Thymus (tissue), 11 donors: ENCODE results near the gene TUBA4B. TPM values are rescaled to one million over a fixed set of nuclear protein-coding genes. Genes with fewer than 3 reads are reported as not detected.
"Not testable (repeated sequence)": the region's sequence is repeated elsewhere in the genome, so short reads cannot be mapped to it uniquely, and the experiment has no call there.

Source experiments
- DNase-seq, 9 donors: peaks; one replicate each; pipeline ENCODE4 v3.0.0-alpha.2; 2013; ENCODE audit warnings: low spot score in 9 of 9, low read depth in 6 of 9, missing footprints in 1 of 9
- H3K27ac ChIP-seq, 2 donors: one replicate each; pipeline ENCODE4 v1.5.1; 2013; ENCODE audit warnings: control low read depth in 1 of 2, low read depth in 1 of 2, low read length in 1 of 2, mild to moderate bottlenecking in 1 of 2, moderate library complexity in 1 of 2
- H3K27me3 ChIP-seq, 2 donors: one replicate each; pipeline ENCODE4 v1.5.1; 2013; ENCODE audit warnings: low read length in 1 of 2; ENCODE audit not compliant: control insufficient read depth in 2 of 2, insufficient read depth in 1 of 2
- H3K36me3 ChIP-seq, 2 donors: one replicate each; pipeline ENCODE4 v1.5.1; 2013; ENCODE audit warnings: low read length in 1 of 2, mild to moderate bottlenecking in 1 of 2, moderate library complexity in 1 of 2; ENCODE audit not compliant: control insufficient read depth in 2 of 2, insufficient read depth in 2 of 2
- H3K4me1 ChIP-seq, 2 donors: one replicate each; pipeline ENCODE4 v1.5.1; 2013; ENCODE audit warnings: low read length in 2 of 2; ENCODE audit not compliant: control insufficient read depth in 2 of 2, insufficient read depth in 2 of 2
- H3K4me3 ChIP-seq, 2 donors: one replicate each; pipeline ENCODE4 v1.5.1; 2013; ENCODE audit warnings: low read length in 2 of 2, control low read depth in 1 of 2, mild to moderate bottlenecking in 1 of 2
- H3K9me3 ChIP-seq, 2 donors: one replicate each; pipeline ENCODE4 v1.5.1; 2013; ENCODE audit warnings: low read length in 1 of 2, mild to moderate bottlenecking in 1 of 2; ENCODE audit not compliant: control insufficient read depth in 2 of 2, insufficient read depth in 1 of 2
- WGBS: extraction: QIAGEN DNeasy Blood & Tissue Kit; methylation state at CpG from one replicate; pipeline ENCODE4 v1.1.7; 2013; 5-methylcytosine and 5-hydroxymethylcytosine counted together
- polyA plus RNA-seq: library from polyadenylated mRNA; stranded (reverse); fragments of 200-250 nt; gene quantifications from one replicate; pipeline ENCODE4 v1.2.3, GENCODE V29; 2013
- total RNA-seq: library from RNA; stranded (reverse); fragments of 120-200 nt; gene quantifications from one replicate; pipeline ENCODE4 v1.2.4, GENCODE V29; 2013
- donor health status: healthy.

The TUBA4B gene
- total and polyA plus RNA-seq, 2 donors = 0.05 to 0.23 TPM

DNA sequence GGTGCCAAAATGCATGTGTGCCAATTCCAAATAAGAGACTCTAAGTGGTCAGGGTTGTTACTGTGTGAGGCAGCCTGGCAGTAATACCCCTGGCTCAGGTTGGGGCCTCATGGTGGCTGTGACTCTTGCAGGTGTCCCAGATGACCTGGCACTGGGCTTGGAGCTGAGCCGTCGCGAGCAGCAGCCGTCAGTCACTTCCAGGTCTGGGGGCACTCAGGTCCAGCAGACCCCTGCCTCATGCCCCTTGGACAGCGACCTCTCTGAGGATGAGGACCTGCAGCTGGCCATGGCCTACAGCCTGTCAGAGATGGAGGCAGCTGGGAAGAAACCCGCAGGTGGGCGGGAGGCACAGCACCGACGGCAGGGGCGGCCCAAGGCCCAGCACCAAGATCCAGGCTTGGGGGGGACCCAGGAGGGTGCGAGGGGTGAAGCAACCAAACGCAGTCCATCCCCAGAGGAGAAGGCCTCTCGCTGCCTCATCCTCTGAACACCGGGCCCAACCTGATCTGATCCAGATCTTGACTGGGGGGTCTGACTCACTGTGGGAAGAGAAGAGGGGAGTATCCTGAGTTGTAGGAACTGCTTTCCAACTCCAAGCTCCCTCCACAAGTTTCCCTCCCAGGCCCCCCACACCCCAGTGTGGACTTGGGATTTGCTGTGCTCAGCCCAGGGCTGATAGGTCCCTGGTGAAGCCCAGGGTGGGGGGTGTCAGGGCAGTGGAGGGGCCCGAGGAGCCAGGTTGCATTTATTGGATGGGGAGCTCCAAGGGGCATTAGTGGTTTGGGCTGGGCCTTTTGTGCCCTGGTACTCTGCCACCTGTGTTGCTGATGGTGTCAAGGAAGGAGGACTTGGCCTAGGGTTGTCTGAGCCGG lies 31.7 kb downstream of the TUBA4B start:
- WGBS = 98% methylated on average over 16 of the region's 16 CpGs
- Histone ChIP-seq H3K27ac (no peak overlapping the region), H3K9me3 (no peaks in the 10 kb centered on the region), H3K4me3 (no peak overlapping the region), H3K27me3 (no peaks in the 10 kb centered on the region), H3K36me3 (peaks cover 33 to 59% of the 10 kb centered on the region in 2 donors), H3K4me1 (peaks cover 7 to 16% of the 10 kb centered on the region in 2 donors)
- no peak for DNase-seq

DNA sequence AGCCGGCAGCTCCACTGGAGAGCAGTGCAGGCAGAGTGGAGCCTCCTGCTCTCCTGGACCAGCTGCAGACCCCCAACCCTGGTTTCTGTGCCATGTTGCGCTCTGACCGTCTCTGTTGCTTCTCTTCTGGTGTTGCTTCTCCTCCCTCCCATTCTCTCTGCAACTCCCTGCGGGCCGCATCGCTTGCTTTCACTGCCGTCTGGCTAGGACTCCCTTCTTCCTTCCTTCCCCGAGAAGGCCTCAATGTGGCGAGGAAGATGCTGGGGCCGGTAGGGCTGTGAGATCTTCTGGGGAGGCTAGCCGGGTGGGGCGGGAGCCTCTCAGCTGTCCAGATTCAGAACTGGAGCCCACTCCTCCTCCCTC lies 32.3 kb downstream of the TUBA4B start:
- Histone ChIP-seq H3K36me3 (peaks cover 33 to 59% of the 10 kb centered on the region in 2 donors), H3K27me3 (peaks cover 0 to 2% of the 10 kb centered on the region in 2 donors), H3K27ac (no peak overlapping the region), H3K9me3 (no peaks in the 10 kb centered on the region), H3K4me3 (no peak overlapping the region), H3K4me1 (peaks cover 1 to 10% of the 10 kb centered on the region in 2 donors)
- DNase-seq = no peak
- 98% methylated on average over 12 of the region's 12 CpGs for WGBS

DNA sequence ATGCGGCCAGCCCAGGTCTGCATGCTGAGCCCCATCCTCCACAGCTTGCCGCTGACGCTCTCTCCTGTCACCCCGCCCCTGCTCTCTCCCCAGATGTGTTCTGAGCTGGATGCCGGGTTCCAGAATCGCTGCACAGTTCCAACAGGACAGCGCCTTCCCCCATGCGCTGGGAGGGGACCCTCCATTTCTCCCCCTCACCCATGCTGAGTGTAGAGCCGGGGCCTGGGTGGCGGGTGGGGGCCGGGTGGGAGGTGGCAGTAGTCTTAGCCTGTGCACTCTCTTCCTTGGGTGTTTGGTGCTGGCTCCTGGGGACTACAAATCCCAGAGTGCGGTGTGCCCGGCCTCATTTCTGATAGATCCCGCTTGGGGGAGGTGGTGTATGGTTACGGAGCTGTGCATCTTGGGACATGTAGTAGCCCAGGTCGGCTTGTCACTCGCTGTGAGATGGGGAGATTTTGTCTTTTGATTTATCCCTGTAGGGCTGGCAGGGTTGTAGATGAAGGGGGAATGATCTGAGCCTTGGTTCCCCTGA lies 32.9 kb downstream of the TUBA4B start:
- no peak for DNase-seq

DNA sequence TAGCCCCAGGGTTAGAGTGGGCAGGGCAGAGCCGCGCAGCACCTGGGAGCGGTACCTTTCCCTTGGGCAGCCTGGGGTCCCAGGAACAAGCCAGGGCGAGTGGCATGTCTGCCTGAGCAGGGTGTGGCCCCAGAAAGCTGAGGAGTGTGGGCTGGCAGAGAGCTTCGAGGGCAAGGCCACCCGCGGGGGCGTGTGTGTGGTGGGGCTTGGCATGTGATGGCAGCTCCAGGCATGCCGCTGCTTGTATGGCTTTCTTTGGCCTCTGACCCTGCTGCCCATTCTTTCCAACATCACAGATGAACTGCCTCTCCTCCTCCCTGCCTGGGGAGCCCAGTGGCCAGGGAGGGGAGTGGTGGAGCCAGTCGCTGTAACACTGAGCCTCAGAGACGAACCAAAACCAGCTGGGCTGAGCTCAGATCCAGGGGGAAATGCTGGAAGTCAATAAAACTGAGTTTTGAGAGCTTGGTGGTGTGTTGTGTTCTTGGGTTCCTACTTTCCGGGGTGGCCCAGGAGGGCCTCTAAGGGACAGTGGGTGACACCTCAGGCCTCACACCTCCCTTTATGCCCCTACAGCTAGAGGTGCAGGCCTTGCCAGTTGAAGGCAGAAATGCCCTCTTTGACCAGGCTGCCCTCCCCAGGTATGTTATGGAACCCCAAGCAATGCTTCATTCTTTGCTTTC lies 33.5 kb downstream of the TUBA4B start:
- no peak for DNase-seq
- H3K9me3 ChIP-seq = no peaks in the 10 kb centered on the region
- H3K27ac ChIP-seq = no peak overlapping the region
- peaks cover 29 to 49% of the 10 kb centered on the region in 2 donors for H3K36me3 ChIP-seq
- 94% methylated on average over 12 of the region's 12 CpGs for WGBS
- H3K4me3 ChIP-seq = no peak overlapping the region
- H3K4me1 ChIP-seq = peaks cover 0 to 3% of the 10 kb centered on the region in 2 donors
- H3K27me3 ChIP-seq = peaks cover 0 to 13% of the 10 kb centered on the region in 2 donors

More for the DNA sequence above, 32.9 kb downstream of the TUBA4B start:
- H3K9me3 ChIP-seq = no peaks in the 10 kb centered on the region
- H3K36me3 ChIP-seq = peaks cover 29 to 55% of the 10 kb centered on the region in 2 donors
- H3K4me3 ChIP-seq = no peak overlapping the region
- WGBS = 93% methylated on average over 17 of the region's 17 CpGs
- peaks cover 0 to 8% of the 10 kb centered on the region in 2 donors for H3K27me3 ChIP-seq
- H3K4me1 ChIP-seq = peaks cover 0 to 4% of the 10 kb centered on the region in 2 donors
- H3K27ac ChIP-seq = no peak overlapping the region

DNA sequence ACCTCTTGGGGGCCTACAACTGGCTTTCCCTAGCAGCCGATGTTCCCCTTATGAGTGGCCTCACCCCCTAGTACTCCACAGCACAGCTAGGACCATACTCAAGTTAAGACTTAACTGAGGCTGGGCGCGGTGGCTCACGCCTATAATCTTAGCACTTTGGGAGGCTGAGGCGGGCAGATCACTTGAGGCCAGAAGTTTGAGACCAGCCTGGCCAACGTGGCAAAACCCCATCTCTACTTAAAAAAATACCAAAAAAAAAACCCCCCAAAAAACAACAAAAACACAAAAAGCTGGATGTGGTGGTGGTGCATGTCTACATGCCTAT lies 34.0 kb downstream of the TUBA4B start:
- 95% methylated on average over 6 of the region's 6 CpGs for WGBS
- not testable (repeated sequence) for H3K9me3 ChIP-seq, H3K4me1 ChIP-seq, H3K4me3 ChIP-seq, DNase-seq, H3K27ac ChIP-seq
- peaks cover 26 to 44% of the 10 kb centered on the region in 2 donors for H3K36me3 ChIP-seq
- peaks cover 0 to 17% of the 10 kb centered on the region in 2 donors for H3K27me3 ChIP-seq

DNA sequence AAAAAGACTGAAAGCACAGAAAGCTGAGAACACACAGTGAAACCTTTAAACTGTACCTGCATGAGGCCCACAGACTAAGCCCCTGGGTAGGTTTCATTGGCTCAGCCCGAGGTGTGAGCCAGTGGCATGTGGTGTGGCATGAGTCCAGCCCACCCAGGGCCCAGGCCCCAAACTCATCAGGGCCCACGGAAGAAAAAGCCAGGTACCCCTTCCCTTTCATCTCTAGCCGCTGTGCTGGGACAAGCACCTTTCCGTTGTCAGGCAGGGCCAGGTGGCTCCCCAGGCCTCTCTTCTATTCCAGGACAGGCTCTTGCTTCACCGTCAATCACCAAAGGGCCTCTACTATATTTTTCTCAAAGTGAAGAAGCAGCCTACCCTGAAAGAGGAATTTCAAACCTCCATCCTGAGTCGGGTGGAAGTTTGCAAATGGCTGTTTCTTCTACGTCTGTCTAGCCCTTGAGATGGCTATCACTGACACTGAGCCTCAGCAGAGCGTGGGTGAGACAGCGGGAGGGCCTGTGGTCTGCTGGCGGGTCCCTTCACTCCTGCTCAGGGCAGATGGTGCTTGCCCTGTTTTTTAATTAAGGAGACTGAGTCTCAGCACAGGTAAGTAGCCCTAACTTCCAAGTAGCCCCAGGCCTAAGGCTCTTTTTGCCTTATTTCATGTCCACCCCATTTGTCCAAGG lies 34.7 kb downstream of the TUBA4B start:
- H3K27me3 ChIP-seq = peaks cover 0 to 23% of the 10 kb centered on the region in 2 donors
- no peaks in the 10 kb centered on the region for H3K9me3 ChIP-seq
- H3K36me3 ChIP-seq = peaks cover 22 to 38% of the 10 kb centered on the region in 2 donors
- WGBS = 89% methylated on average over 10 of the region's 10 CpGs
- no peak overlapping the region for H3K4me3 ChIP-seq
- peaks cover 0 to 3% of the 10 kb centered on the region in 2 donors for H3K4me1 ChIP-seq
- no peak for DNase-seq
- no peak overlapping the region for H3K27ac ChIP-seq

DNA sequence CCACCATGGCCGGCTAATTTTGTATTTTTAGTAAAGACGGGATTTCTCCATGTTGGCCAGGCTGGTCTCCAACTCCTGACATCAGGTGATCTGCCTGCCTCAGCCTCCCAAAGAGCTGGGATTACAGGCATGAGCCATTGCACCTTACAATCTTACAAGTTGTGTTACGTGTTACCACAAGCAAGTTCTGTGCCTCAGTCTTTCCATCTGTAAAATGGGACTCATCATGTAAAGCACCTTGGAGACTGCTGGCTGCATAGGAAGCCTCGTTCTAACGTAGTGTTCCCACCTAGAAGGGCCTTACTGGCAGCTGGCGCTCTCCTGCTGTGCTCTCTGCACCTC lies 36.1 kb downstream of the TUBA4B start:
- H3K4me1 ChIP-seq = peaks cover 2 to 3% of the 10 kb centered on the region in 2 donors
- 95% methylated on average over 6 of the region's 6 CpGs for WGBS

DNA sequence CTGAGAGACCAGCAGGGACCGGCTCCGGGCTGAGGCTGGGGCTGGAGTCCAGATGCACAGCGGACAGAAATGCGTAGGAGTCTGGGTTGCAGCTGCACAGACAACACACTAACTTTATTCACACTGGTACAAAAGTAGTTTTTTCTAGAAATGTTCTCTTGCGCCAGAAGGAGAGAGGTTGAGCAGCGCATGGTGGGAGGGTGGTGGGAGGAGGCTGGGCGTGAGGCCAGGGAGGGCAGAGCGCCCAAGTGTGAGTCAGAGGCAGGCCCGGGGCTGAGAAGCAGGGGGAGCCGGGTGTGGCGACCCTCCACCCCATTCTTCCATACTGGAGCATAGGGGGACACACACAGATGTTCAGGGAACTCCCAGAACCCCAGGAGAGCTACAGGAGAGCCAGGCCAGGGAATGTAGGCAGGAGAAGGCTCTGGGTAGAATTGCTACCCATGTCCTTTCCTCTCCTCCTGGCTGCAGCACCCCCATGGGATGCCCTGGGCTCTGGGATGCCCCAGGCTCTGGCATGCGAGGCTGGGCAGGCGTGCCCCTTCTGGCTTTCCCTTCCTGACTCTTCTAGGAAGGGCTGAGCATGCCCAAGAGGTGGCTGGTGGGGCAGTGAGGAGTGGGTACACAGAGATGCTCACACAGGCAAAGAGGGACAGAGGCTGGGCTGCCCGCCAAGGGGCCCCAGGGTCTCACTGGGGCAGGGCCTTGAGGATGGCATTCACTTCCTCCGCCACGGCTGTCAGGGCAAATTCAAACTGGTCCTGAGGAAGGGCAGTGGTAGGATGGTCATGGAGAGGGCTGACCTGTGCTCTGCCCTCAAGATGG lies 36.7 kb downstream of the TUBA4B start:
- 86% methylated on average over 16 of the region's 16 CpGs for WGBS
- Histone ChIP-seq H3K27ac (no peak overlapping the region), H3K27me3 (peaks cover 4 to 43% of the 10 kb centered on the region in 2 donors), H3K36me3 (peaks cover 6 to 18% of the 10 kb centered on the region in 2 donors), H3K9me3 (no peaks in the 10 kb centered on the region), H3K4me1 (peaks cover 4 to 8% of the 10 kb centered on the region in 2 donors), H3K4me3 (no peak overlapping the region)
- no peak for DNase-seq

More for the DNA sequence above, 36.1 kb downstream of the TUBA4B start:
- Histone ChIP-seq H3K27me3 (peaks cover 4 to 38% of the 10 kb centered on the region in 2 donors), H3K4me3 (no peak overlapping the region), H3K36me3 (peaks cover 11 to 24% of the 10 kb centered on the region in 2 donors), H3K9me3 (no peaks in the 10 kb centered on the region), H3K27ac (no peak overlapping the region)
- DNase-seq = no peak
